HepG2 (cell line): ENCODE data around the gene CHCHD6.

Source experiments
- BATF2 ChIP-seq: sonication (generic); formaldehyde crosslinking; IDR thresholded peaks from 2 replicates; pipeline ENCODE4 v1.8.0; 2022; ENCODE audit warnings: mild to moderate bottlenecking, missing genetic modification reagents, moderate library complexity
- ZBTB20 ChIP-seq: sonication (generic); formaldehyde crosslinking; IDR thresholded peaks from 2 replicates; pipeline ENCODE4 v1.8.1; 2023; ENCODE audit warnings: missing genetic modification reagents, low read depth, mild to moderate bottlenecking, borderline replicate concordance

GRCh38 chr3:126749547-126749875, 45.5 kb downstream of the CHCHD6 start:
- TF ChIP-seq ZBTB20 (CRISPR knock-in tag): no peak
- no peak for TF ChIP-seq BATF2
